ENCODE data around the gene CD19.
"Not testable (repeated sequence)": the region's sequence is repeated elsewhere in the genome, so short reads cannot be mapped to it uniquely, and the experiment has no call there.

The CD19 gene

DNA sequence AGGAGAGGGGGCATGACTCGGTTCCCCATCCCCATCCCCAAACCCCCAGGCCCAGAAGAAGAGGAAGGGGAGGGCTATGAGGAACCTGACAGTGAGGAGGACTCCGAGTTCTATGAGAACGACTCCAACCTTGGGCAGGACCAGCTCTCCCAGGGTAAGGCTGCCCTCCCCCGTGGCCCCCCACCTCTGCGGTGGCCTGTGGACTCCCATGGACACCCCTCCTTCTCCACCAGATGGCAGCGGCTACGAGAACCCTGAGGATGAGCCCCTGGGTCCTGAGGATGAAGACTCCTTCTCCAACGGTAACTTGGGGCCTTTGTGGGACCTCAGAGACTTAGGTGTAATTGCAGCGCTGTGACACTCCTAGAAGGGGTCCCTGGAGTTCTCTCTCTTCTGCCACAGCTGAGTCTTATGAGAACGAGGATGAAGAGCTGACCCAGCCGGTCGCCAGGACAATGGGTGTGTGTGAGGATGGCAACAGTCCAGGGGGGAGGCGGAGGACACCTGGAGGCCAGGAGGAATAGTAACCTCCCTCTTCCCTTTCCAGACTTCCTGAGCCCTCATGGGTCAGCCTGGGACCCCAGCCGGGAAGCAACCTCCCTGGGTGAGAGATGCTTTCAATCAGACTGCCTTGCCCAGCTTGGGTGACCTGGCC, 5.6 kb downstream of the CD19 start:
- DNase-seq: no peak

GRCh38 chr16:28938721-28939120, 7.0 kb downstream of the CD19 start:
- DNase-seq: no peak

- not testable (repeated sequence) for DNase-seq
Observed at GRCh38 chr16:28939825-28940224, 8.1 kb downstream of the CD19 start.

DNA sequence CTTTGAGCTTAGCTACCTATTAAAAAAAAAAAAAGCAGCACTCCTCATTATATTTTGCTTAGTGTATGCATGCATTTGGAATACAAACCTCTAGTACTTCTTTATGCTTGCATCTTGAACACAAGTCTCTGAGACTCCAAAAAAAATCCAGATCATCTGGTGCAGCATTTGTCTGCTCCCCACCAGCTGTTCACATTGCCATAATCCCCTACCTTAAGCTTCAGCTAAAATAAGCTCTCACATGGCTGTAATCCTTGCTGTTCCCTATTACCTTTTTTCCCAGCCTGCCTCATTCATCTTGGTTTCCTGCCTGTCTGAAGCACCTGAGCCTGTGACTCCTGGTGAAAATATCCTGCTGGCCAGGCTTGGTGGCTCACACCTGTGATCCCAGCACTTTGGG, 11.5 kb downstream of the CD19 start:
- peak; percentile 98 for DNase-seq

DNA sequence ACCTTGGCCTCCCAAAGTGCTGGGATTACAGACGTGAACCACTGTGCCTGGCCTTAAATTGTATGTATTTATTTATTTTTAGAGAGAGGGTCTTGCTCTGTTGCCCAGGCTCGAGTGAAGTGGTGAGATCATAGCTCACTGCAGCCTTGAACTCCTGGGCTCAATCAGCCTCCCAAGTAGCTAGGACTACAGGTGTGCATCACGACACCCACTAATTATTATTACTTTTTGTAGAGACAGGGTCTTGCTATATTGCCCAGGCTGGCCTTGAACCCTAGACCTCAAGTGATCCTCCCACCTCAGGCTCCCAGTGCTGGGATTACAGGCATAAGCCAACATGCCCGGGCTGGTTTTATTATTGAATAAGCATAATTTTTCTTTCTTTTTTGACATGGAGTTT, 14.9 kb downstream of the CD19 start:
- no peak for DNase-seq

DNA sequence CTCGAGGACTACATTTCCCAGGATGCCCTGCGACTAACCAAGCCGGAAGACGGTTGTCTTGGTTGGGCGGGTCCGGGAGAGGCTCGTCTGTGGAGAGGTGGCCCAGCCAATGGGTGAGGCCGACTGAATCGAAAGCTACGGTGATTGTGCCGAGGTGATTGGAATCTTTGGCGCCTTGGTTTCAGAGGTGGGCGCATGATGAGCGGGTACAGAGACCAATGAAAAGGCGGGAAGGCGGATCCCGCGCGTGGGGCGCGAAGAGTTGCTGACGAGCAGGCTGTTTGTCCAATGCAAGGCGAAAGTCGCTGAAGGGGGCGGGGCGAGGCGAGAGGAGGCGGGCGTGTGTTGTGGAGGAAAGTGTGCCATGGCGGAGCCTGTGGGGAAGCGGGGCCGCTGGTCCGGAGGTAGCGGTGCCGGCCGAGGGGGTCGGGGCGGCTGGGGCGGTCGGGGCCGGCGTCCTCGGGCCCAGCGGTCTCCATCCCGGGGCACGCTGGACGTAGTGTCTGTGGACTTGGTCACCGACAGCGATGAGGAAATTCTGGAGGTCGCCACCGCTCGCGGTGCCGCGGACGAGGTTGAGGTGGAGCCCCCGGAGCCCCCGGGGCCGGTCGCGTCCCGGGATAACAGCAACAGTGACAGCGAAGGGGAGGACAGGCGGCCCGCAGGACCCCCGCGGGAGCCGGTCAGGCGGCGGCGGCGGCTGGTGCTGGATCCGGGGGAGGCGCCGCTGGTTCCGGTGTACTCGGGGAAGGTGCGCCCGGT, 19.1 kb downstream of the CD19 start, which contains the start of gene NFATC2IP:
Gene NFATC2IP, plus strand, starts transcription at position 290 of the 762 bp plus-strand sequence. Its CDS starts 75 bp downstream, at position 365.
- peak; percentile 99 for DNase-seq

DNA sequence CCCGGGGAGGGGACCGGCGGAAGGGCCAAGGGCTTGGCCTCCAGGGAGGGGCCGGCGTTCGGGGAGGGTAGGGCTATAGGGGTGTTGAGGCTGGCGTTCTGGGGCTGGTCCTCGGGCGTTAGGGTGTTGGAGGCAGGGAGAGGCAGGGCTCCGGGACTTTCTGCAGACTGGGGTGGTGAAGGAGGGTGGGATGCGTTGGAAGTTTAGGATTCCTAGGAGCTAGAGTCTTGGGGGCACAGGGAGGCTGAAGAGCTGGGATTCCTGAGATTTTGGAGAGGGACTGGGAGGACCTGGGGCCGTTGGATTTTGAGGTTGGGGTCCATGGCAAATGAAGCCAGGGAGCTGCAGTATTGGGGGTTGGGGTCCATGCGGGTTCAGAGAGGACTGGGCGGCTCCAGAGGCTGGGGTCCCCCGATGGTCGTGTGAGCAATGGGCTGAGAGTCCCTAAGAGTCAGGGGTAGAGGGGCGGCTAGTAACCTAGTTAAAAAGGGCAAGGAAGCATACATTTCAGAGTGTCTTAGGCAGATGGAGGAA, 19.7 kb downstream of the CD19 start:
- no peak for DNase-seq

GRCh38 chr16:28958216-28958615, 26.4 kb downstream of the CD19 start:
- DNase-seq: no peak

GRCh38 chr16:28958836-28959235, 27.1 kb downstream of the CD19 start:
- DNase-seq: no peak

GRCh38 chr16:28964072-28964471, 32.3 kb downstream of the CD19 start:
- no peak for DNase-seq

GRCh38 chr16:28964496-28964895, 32.7 kb downstream of the CD19 start:
- DNase-seq: no peak

DNA sequence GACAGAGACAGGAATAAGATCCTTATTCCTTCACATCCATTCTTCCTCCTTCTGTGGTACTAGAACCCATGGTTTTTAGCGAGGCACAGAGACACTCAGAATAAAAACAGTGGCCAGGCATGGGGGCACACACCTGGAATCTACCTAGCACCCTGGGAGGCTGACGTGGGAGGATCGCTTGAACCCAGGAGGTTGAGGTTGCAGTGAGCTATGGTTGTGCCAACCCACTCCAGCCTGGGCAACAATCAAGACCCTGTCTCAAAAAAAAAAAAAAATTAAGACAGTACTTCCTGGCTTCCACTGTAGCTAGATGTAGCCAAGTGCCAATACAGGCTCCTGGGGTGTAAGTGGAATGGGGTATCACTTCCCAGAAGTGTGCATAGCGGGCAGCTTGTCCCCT, 35.4 kb downstream of the CD19 start:
- DNase-seq: no peak

GRCh38 chr16:28969696-28970095, 37.9 kb downstream of the CD19 start:
- DNase-seq: not testable (repeated sequence)

- DNase-seq: peak; percentile 66
Observed at GRCh38 chr16:28974007-28974436, 42.3 kb downstream of the CD19 start.

- peak; percentile 84 for DNase-seq
Observed at GRCh38 chr16:28974437-28975157, 42.8 kb downstream of the CD19 start, which contains the start of gene SPNS1. Gene SPNS1 (plus strand): TSS chr16:28974778. CDS start chr16:28975152, 374 bp downstream.

DNA sequence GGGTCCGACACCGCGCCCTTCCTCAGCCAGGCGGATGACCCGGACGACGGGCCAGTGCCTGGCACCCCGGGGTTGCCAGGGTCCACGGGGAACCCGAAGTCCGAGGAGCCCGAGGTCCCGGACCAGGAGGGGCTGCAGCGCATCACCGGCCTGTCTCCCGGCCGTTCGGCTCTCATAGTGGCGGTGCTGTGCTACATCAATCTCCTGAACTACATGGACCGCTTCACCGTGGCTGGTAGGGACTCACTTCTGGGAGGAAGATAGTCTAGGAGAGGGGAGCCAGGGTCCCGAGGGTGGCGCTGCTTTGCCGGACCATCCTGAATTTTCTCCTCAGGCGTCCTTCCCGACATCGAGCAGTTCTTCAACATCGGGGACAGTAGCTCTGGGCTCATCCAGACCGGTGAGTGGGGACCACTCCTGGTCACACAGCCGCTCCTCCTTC, 43.4 kb downstream of the CD19 start:
- no peak for DNase-seq

- no peak for DNase-seq
Observed at GRCh38 chr16:28977703-28978662, 46.2 kb downstream of the CD19 start.

DNA sequence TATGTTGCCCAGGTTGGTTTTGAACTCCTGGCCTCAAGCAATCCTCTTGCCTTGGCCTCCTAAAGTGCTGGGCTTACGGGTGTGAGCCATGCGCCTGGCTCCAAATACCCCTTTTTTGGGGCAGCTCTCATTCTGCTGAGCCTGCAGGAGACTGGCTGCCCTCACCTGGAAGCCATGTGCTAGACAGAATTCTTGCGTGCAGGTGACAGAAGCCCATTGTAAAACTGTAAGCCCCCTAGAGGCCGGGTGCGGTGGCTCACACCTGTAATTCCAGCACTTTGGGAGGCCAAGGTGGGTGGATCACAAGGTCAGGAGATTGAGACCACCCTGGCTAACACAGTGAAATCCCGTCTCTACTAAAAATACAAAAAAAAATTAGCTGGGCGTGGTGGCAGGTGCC, 48.6 kb downstream of the CD19 start:
- not testable (repeated sequence) for DNase-seq

DNA sequence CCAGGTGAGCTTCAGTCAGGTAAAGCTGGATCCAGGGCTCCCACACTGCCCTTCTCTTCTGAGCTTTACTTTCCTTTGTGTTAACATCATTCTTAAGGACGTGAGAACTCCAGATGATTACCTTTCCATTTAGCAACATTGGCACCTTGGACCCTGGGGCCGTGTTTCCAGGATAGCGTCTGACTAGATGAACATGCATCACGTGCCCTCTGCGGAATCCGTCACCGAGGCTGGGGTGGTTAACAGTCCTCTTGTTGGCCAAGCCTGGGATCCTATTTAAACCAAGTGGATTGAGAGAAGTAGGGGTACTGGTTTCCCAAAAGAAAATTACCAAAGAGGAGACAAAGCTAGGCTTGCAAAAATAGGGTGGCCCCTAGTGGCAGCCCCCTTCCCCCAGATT, 49.2 kb downstream of the CD19 start:
- no peak for DNase-seq

DNA sequence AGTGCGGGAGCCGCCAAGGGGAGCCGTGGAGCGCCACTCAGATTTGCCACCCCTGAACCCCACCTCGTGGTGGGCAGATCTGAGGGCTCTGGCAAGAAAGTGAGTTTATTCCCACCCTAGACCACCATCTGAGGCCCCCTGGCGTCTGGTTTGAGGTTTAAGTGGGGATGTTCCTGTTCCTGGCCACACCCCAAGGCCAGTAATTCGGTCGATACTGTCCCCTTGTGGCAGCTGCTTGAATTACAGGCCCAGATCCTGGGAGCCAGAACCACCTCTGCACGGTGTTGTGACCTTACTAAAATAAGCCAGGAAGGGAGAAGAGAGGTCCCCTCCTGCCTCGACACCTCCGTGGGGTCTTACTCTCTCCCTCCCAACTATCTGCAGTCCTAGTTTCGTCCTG, 49.7 kb downstream of the CD19 start:
- DNase-seq: no peak

DNA sequence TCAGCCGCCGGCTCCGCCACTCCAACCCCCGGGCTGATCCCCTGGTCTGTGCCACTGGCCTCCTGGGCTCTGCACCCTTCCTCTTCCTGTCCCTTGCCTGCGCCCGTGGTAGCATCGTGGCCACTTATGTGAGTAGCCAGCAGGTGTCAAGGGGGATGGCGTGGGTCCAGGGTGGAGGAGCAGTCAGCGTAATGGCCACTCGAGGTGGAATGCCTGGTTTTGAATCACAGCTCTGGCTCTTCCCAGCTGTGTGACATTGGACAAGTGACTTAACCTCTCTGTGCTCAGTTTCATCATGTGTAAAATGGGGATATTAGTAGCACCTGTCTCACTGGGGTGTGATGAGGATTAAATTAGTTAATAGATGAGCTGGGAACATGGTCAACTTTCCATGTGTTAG, 50.6 kb downstream of the CD19 start:
- no peak for DNase-seq

GRCh38 chr16:28982949-28983348, 51.2 kb downstream of the CD19 start:
- DNase-seq: no peak

Data from NCI-H524 treated with DMSO at 0.1 percent for 48 hours (cell line).